Astrocyte of the cerebellum (primary cell): Measurements from ENCODE around the gene COL2A1.

Experiments used
- DNase-seq: peaks from one replicate; pipeline ENCODE4 v3.0.0-alpha.2; 2011; ENCODE audit warnings: low read depth
- H3K4me3 ChIP-seq: 2 replicates; pipeline ENCODE4 v1.5.1; 2011; ENCODE audit warnings: mild to moderate bottlenecking, low read depth, low read length, moderate library complexity
- in situ Hi-C: cut with HindIII; loops from 2 replicates; pipeline ENCODE4 v1.10.0; 2017; ENCODE audit warnings: low sequenced_read_pairs
- TF ChIP-seq, protein P1 (sequence below): IDR thresholded peaks from 2 replicates; pipeline ENCODE4 v1.5.1; 2012; ENCODE audit warnings: low read length, low read depth, moderate library complexity, mild to moderate bottlenecking; ENCODE audit errors: missing control alignments

The COL2A1 gene

DNA sequence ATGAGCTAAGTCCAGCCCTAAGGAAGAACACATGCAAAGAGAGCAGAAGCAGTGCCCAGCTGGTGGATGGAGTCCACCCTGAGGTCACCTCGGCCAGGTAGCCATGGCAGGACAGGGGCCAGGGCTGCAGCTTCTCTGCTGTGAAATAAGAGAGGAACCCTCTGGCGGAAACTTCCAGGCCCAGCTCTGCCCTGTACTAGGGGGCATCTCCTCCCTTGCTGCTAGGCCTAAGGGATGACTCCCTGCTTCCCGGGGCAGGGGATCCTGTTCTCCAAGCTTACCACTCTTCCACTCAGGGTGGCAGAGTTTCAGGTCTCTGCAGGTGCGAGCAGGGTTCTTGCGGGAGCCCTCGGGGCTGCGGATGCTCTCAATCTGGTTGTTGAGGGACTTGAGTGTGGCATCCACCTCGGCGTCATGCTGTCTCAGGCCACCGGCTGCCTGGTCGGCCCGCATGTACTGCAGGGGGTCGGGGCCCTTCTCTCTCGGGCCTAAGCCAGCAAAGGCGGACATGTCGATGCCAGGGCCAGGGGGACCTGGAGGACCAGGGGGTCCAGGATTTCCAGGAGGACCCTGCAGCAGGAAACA is 29.1 kb downstream of the COL2A1 start:
- in situ Hi-C loops: no loop called here

DNA sequence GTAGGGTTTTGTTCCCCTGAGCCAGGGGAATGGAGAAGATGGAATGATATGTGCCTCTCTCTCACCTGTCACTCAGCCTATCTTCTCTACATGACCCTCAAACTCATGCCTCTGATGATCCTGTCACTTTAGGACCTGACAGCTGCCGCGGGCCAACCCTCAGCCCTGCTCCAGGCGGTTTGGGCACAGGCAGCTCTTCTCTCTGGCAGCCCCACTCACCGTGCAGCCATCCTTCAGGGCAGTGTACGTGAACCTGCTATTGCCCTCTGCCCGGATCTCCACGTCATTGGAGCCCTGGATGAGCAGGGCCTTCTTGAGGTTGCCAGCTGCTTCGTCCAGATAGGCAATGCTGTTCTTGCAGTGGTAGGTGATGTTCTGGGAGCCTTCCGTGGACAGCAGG is 30.4 kb downstream of the COL2A1 start:
- DNase-seq: no peak
- TF ChIP-seq, protein P1, sequence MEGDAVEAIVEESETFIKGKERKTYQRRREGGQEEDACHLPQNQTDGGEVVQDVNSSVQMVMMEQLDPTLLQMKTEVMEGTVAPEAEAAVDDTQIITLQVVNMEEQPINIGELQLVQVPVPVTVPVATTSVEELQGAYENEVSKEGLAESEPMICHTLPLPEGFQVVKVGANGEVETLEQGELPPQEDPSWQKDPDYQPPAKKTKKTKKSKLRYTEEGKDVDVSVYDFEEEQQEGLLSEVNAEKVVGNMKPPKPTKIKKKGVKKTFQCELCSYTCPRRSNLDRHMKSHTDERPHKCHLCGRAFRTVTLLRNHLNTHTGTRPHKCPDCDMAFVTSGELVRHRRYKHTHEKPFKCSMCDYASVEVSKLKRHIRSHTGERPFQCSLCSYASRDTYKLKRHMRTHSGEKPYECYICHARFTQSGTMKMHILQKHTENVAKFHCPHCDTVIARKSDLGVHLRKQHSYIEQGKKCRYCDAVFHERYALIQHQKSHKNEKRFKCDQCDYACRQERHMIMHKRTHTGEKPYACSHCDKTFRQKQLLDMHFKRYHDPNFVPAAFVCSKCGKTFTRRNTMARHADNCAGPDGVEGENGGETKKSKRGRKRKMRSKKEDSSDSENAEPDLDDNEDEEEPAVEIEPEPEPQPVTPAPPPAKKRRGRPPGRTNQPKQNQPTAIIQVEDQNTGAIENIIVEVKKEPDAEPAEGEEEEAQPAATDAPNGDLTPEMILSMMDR: no peak
- in situ Hi-C loops: no loop called here
- no peak overlapping the region for H3K4me3 ChIP-seq

More for the DNA sequence above, 29.1 kb downstream of the COL2A1 start:
- no peak overlapping the region for H3K4me3 ChIP-seq
- TF ChIP-seq, protein P1: no peak
- no peak for DNase-seq

DNA sequence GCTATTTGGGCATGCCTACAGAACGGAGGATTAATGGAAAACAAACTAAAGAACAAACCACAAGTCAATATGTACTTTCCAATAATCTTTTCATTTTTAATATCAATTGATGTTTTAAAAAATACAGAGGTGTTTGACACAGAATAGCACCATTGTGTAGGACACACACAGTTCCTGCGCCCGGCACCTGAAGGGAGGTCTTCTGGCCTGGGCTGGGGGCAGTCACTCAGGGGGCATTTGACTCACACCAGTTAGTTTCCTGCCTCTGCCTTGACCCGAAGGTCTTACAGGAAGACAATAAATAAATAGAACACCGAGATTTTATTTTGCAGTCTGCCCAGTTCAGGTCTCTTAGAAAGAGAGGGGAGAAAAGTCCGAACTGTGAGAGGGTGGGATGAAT is 31.4 kb downstream of the COL2A1 start:
- in situ Hi-C loops: no loop called here
- DNase-seq: no peak
- TF ChIP-seq, protein P1: no peak

DNA sequence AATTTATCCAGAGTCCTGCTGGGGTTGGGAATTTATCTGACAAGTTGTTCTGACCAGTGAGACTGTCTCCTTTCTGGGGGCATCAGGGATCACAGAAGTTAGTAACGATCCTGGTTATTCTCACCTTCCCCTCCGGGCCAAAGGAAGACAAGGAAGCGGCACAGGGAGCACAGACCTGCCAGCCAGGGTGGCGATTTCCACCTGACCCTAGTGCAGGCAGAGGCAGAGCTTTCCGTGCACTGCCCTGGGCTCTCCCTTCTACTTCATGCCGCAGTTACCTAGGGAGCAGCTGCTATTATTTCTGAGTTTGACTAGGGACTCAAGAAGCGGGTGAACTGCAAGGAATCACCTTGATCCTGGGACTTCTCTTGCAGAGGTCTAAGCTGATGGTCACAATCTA is 33.4 kb downstream of the COL2A1 start:
- H3K4me3 ChIP-seq: no peak overlapping the region
- TF ChIP-seq, protein P1: no peak
- DNase-seq: no peak
- in situ Hi-C loops: no loop called here

More for the DNA sequence above, 31.4 kb downstream of the COL2A1 start:
- H3K4me3 ChIP-seq: no peak overlapping the region

DNA sequence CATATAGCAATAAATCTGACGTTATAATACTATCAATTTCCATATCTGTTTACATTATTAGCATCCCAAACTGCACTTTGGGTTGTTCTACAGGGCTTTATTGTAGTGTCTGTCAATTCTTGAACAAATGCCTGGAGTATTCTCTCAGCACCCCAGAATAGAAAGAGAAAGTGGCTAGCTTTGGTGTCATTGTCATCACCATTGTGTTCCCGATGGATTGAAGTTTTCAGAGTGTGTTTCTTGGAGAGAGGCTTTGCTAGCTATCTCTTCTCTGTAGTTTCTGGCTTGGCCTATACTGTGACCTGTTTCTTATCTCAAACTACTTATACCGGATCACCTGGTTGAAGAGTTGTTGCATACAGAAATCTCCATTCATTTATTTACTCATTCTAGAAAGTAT is 34.4 kb downstream of the COL2A1 start:
- H3K4me3 ChIP-seq: no peak overlapping the region
- TF ChIP-seq, protein P1: no peak
- in situ Hi-C loops: loop anchor here (10.0 kb wide), 1 partner anchor 55 kb away; no protein-coding TSS in a partner anchor
- no peak for DNase-seq

DNA sequence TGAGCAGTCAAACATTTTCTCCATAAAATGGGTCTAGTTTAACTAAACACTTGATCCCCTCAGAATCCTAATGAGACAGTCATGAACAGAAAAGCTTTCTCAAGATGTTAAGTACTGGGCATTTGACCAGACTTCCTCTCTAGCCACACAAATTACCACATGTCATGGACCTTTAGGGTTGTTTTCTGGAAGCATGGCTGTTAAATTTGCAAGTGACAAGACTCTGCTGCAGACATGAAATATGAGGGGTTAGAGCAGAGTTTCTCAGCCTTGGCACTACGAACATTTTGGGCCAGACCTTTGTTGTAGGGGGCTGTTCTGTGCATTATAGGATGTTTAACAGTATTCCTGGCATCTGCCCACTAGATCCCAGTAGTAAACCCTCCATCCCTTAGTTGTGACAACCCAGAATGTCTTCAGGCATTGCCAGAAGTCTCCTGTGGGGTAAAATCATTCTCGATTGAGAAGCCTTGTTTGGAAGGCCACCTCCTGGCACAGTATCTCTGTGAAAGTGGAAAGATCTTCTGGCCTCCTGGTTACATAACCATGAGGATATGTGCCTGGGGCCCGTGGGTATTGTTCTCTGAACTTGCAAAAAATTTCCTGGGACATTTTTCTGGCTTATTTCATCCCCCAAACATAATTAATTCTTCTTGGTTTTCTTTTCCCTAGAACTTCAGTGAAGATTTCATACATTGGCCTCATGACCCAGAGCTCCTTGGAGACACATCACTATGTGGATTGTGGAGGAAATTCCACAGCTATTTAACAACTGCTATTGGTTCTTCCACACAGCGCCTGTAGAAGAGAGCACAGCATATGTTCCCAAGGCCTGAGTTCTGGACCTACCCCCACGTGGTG is 36.6 kb downstream of the COL2A1 start:
- DNase-seq: no peak
- in situ Hi-C loops: loop anchor here (10.0 kb wide), 1 partner anchor 53 kb away; no protein-coding TSS in a partner anchor
- H3K4me3 ChIP-seq: no peak overlapping the region

More for the DNA sequence above, 36.6 kb downstream of the COL2A1 start:
- TF ChIP-seq, protein P1: no peak
